ENCODE measurements around the gene DKC1. TPM values are rescaled to one million over a fixed set of nuclear protein-coding genes. Genes with fewer than 3 reads are reported as not detected.

DKC1 gene
- total and polyA plus RNA-seq, 10 donors: 32.0 to 54.4 (median 39.0) TPM

- Histone ChIP-seq H3K4me3 (no peak overlapping the region), H3K36me3 (peaks cover 0 to 17% (median 0%) of the 10 kb centered on the region in 6 donors), H3K27me3 (replicated peaks in 1 of 7) (no peaks in the 10 kb centered on the region), H3K9me3 (no peaks in the 10 kb centered on the region), H3K27ac (no peak overlapping the region), H3K4me1 (peaks cover 0 to 8% (median 0%) of the 10 kb centered on the region in 6 donors)
- intact Hi-C loops (cut with DNase I; ENCODE audit: low total_unique reads): no loop called here
- 86 to 93% (median 93%) methylated on average over 7 of the region's 7 CpGs for WGBS, 5 donors
- no peak for DNase-seq
- TF ChIP-seq, protein P1, sequence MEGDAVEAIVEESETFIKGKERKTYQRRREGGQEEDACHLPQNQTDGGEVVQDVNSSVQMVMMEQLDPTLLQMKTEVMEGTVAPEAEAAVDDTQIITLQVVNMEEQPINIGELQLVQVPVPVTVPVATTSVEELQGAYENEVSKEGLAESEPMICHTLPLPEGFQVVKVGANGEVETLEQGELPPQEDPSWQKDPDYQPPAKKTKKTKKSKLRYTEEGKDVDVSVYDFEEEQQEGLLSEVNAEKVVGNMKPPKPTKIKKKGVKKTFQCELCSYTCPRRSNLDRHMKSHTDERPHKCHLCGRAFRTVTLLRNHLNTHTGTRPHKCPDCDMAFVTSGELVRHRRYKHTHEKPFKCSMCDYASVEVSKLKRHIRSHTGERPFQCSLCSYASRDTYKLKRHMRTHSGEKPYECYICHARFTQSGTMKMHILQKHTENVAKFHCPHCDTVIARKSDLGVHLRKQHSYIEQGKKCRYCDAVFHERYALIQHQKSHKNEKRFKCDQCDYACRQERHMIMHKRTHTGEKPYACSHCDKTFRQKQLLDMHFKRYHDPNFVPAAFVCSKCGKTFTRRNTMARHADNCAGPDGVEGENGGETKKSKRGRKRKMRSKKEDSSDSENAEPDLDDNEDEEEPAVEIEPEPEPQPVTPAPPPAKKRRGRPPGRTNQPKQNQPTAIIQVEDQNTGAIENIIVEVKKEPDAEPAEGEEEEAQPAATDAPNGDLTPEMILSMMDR (IDR thresholded peaks at IDR 0.05 in 8 of 11, conservative IDR thresholded peaks at IDR 0.05 in 3 of 11): no peak
- TF ChIP-seq POLR2AphosphoS5 (IDR thresholded peaks at IDR 0.05) (no peak), POLR2A (IDR thresholded peaks at IDR 0.05) (no peak)
These were observed 30.6 kb downstream of the DKC1 start for GRCh38 chrX:154793084-154793795.

GRCh38 chrX:154795016-154795415, 32.4 kb downstream of the DKC1 start:
- Histone ChIP-seq H3K4me1 (peaks cover 0 to 24% (median 8%) of the 10 kb centered on the region in 6 donors), H3K36me3 (peaks cover 0 to 8% (median 0%) of the 10 kb centered on the region in 6 donors), H3K27me3 (replicated peaks in 1 of 7) (no peaks in the 10 kb centered on the region), H3K27ac (peak overlapping the region in 6 of 8 donors; percentile 9 to 64 (median 46)), H3K4me3 (peak overlapping the region in 1 of 8 donors; percentile 22), H3K9me3 (no peaks in the 10 kb centered on the region)
- no peak for DNase-seq
- intact Hi-C loops (cut with DNase I; ENCODE audit: low total_unique reads): no loop called here
- TF ChIP-seq POLR2AphosphoS5 (IDR thresholded peaks at IDR 0.05): no peak
- no peak for TF ChIP-seq POLR2A (IDR thresholded peaks at IDR 0.05)
- TF ChIP-seq, protein P1 (IDR thresholded peaks at IDR 0.05 in 8 of 11, conservative IDR thresholded peaks at IDR 0.05 in 3 of 11): no peak
- WGBS, 5 donors: 47 to 72% (median 60%) methylated on average over 2 of the region's 2 CpGs

GRCh38 chrX:154797006-154797405, 34.3 kb downstream of the DKC1 start:
- H3K27me3 ChIP-seq (replicated peaks in 1 of 7): no peaks in the 10 kb centered on the region
- peak overlapping the region in 1 of 8 donors; percentile 90 for H3K27ac ChIP-seq
- no peaks in the 10 kb centered on the region for H3K36me3 ChIP-seq
- intact Hi-C loops (cut with DNase I; ENCODE audit: low total_unique reads): no loop called here
- H3K9me3 ChIP-seq: no peaks in the 10 kb centered on the region
- no peak for DNase-seq
- peaks cover 0 to 44% (median 15%) of the 10 kb centered on the region in 6 donors for H3K4me1 ChIP-seq
- TF ChIP-seq, protein P1 (IDR thresholded peaks at IDR 0.05 in 8 of 11, conservative IDR thresholded peaks at IDR 0.05 in 3 of 11): no peak
- TF ChIP-seq POLR2A (IDR thresholded peaks at IDR 0.05) (no peak), POLR2AphosphoS5 (IDR thresholded peaks at IDR 0.05) (no peak)
- H3K4me3 ChIP-seq: no peak overlapping the region
- 57 to 78% (median 68%) methylated on average over 6 of the region's 6 CpGs for WGBS, 5 donors

DNA sequence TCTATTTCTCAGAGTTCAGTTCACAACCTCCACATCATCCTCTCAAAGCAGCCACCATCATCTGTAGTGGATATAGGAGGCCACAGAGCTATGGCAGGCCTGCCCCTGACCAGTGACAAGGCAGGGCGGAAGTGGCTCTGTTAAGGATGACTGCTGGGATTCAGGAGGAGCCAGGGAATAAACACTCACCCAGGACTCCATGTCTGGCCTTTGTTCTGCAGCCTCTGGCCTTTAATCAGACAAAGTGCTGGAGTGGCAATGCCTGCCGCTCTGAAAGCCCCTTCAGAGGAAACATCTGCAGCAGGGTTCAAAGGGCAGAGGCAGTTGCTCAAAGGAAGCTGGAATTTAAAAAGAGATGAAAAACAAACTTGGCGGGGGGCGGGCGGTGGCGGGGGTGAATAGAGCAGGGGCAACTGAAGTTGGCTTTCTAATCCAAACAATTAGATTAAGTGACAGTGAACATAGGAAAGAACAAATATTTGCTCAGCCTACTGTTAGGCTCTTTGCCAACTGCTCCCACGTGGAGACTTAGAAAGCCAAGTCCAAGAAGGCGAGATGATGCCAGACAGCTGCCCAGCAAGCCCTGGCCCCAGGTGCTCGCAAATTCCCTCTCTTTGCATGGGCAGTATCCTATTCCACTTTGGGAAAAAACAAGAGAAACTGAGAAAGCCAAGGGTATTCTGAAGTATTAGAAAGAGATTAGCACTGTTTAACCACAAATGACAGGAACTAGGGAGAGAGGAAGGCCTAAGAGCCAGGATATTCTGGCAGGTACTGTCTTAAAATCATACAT, 37.1 kb downstream of the DKC1 start:
- Histone ChIP-seq H3K27ac (peak overlapping the region in 7 of 8 donors; percentile 69 to 90 (median 84)), H3K4me3 (peak overlapping the region in 1 of 8 donors; percentile 36), H3K27me3 (replicated peaks in 1 of 7) (no peaks in the 10 kb centered on the region), H3K9me3 (no peaks in the 10 kb centered on the region), H3K36me3 (no peaks in the 10 kb centered on the region), H3K4me1 (peaks cover 0 to 71% (median 31%) of the 10 kb centered on the region in 6 donors)
- DNase-seq: no peak
- peak in 2 of 3 donors; percentile 36 to 44 for TF ChIP-seq POLR2AphosphoS5 (IDR thresholded peaks at IDR 0.05)
- TF ChIP-seq, protein P1 (IDR thresholded peaks at IDR 0.05 in 8 of 11, conservative IDR thresholded peaks at IDR 0.05 in 3 of 11): no peak
- WGBS, 5 donors: 36 to 45% (median 43%) methylated on average over 9 of the region's 9 CpGs
- intact Hi-C loops (cut with DNase I; ENCODE audit: low total_unique reads): no loop called here
